Stomach smooth muscle (tissue), 2 donors: ENCODE data around the gene LRRC15.

ENCODE experiments used
- H3K27ac ChIP-seq: one replicate; pipeline ENCODE4 v1.7.0; 2013; ENCODE audit warnings: mild to moderate bottlenecking, low read length, inconsistent platforms
- H3K27me3 ChIP-seq, 2 donors: one replicate each; pipeline ENCODE4 v1.7.0; 2013; ENCODE audit warnings: low read length in 2 of 2; ENCODE audit not compliant: insufficient read depth in 2 of 2, control insufficient read depth in 1 of 2
- H3K36me3 ChIP-seq, 2 donors: one replicate each; pipeline ENCODE4 v1.7.0; 2013; ENCODE audit warnings: low read length in 2 of 2; ENCODE audit not compliant: control insufficient read depth in 2 of 2, insufficient read depth in 2 of 2
- H3K4me1 ChIP-seq: one replicate; pipeline ENCODE4 v1.7.0; 2013; ENCODE audit warnings: low read length; ENCODE audit not compliant: control insufficient read depth, insufficient read depth
- H3K4me3 ChIP-seq, 2 donors: one replicate each; pipeline ENCODE4 v1.7.0; 2013; ENCODE audit warnings: low read length in 2 of 2
- H3K9ac ChIP-seq, 2 donors: one replicate each; pipeline ENCODE4 v1.7.0; 2013; ENCODE audit warnings: low read length in 2 of 2, mild to moderate bottlenecking in 1 of 2
- H3K9me3 ChIP-seq, 2 donors: one replicate each; pipeline ENCODE4 v1.7.0; 2013; ENCODE audit warnings: low read length in 2 of 2; ENCODE audit not compliant: control insufficient read depth in 2 of 2
- donor health status: healthy.
- donor health status: Pancreatic carcinoma.

LRRC15 gene

DNA sequence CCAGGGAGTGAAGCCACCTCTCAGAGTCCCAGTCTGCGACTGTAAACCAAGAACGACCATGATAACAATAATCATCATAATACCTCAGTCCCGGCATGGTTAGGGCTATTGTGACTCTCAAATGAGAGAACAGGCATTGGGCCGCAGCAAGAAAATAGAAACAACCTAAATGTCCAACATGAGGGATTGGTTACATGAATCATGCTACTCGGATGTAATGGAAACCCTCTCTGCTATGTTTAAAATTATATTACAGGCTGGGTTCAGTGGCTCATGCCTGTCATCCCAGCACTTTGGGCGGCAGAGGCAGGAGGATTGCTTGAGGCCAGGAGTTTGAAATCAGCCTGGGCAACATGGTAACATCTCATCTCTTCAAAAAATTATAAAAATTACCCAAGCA lies 21.2 kb downstream of the LRRC15 start:
- H3K9ac ChIP-seq, result no peak overlapping the region
- H3K4me1 ChIP-seq, result no peaks in the 10 kb centered on the region
- no peaks in the 10 kb centered on the region for H3K36me3 ChIP-seq
- H3K4me3 ChIP-seq, result no peak overlapping the region
- no peaks in the 10 kb centered on the region for H3K9me3 ChIP-seq
- H3K27me3 ChIP-seq, result no peaks in the 10 kb centered on the region
- H3K27ac ChIP-seq, result no peak overlapping the region

DNA sequence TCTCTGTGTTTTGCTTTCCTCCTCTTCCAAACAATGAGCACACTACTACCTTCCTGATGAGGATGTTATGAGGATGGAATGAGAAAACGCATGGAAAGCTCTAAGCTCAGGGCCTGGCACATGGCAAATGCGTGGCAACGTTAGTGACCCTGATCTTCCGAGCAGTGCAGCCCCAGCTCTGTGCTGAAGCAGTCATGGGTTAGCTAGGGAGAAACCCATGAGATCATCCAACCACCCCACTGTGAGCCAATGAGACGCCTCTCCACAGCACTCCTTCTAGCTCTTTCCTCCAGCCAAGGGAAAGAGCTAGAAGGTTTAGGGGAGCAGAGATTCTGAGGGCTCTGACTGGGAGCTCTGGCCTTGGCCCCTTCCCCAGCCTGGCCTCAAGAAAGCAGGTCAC lies 22.9 kb downstream of the LRRC15 start:
- no peaks in the 10 kb centered on the region for H3K36me3 ChIP-seq
- H3K9me3 ChIP-seq, result no peaks in the 10 kb centered on the region
- H3K4me1 ChIP-seq, result no peaks in the 10 kb centered on the region
- H3K9ac ChIP-seq, result no peak overlapping the region
- no peak overlapping the region for H3K27ac ChIP-seq
- no peak overlapping the region for H3K4me3 ChIP-seq
- H3K27me3 ChIP-seq, result no peaks in the 10 kb centered on the region

DNA sequence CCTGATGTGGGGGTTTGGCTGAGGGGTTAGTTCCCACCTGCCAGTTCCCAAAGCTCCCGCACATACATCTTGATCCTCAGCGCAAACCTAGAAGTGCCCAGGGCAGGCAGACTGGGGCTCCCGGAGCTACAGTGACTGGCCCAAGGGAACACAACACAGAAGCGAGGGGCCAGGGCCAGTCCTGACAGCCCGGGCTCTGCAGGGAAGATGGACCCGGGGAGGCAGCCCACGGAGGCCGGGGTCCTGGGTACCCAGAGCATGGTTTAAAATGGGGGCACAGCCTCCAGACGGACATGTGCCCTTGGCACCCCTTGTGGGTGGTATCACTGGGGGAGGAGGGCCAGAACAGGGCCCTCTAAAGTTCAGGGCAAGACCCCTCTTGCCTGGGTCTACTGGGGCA lies 23.5 kb downstream of the LRRC15 start:
- H3K36me3 ChIP-seq, result no peaks in the 10 kb centered on the region
- H3K4me1 ChIP-seq, result no peaks in the 10 kb centered on the region
- H3K27me3 ChIP-seq, result no peaks in the 10 kb centered on the region
- H3K9me3 ChIP-seq, result no peaks in the 10 kb centered on the region
- H3K27ac ChIP-seq, result no peak overlapping the region
- no peak overlapping the region for H3K4me3 ChIP-seq
- H3K9ac ChIP-seq, result no peak overlapping the region

DNA sequence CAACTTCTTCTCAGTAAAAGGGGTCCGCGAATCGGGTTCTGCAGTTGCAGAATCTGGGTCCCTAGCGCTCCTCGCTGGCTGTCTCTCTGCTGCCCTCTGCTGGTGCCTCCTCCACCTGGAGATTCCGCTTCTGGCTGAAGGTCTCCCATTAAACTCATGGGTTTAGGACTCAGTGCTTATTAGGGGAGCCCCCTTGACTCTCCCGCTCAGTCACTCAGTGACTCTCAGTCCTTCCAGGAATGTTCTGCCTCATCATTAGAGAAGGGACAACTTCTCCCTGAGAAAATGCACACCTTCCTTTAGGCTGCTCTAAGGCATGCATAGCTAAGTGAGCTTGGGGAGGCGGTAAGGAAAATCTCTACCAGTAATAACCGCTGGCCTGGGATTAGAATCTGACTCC lies 25.5 kb downstream of the LRRC15 start:
- H3K27ac ChIP-seq, result no peak overlapping the region
- H3K27me3 ChIP-seq, result no peaks in the 10 kb centered on the region
- H3K4me1 ChIP-seq, result no peaks in the 10 kb centered on the region
- no peaks in the 10 kb centered on the region for H3K36me3 ChIP-seq
- H3K4me3 ChIP-seq, result no peak overlapping the region
- H3K9ac ChIP-seq, result no peak overlapping the region
- no peaks in the 10 kb centered on the region for H3K9me3 ChIP-seq

DNA sequence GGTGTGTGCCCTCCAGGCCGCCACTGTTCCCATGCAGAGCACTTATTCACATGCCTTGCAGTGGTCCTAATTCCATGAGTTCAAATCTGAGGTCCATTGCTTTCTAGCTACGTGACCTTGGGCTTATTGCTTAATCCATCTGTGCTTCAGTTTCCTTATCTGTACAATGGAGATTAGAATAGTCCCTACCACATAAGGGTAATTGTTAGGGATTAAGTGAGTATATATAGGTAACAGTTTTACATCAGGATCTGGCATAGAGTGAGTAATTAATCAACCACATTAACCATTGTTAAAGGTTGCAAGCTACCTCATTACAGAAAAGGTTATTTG lies 26.0 kb downstream of the LRRC15 start:
- Histone ChIP-seq H3K9ac (no peak overlapping the region), H3K4me1 (no peaks in the 10 kb centered on the region), H3K4me3 (no peak overlapping the region), H3K27me3 (no peaks in the 10 kb centered on the region), H3K36me3 (no peaks in the 10 kb centered on the region), H3K27ac (no peak overlapping the region), H3K9me3 (no peaks in the 10 kb centered on the region)

DNA sequence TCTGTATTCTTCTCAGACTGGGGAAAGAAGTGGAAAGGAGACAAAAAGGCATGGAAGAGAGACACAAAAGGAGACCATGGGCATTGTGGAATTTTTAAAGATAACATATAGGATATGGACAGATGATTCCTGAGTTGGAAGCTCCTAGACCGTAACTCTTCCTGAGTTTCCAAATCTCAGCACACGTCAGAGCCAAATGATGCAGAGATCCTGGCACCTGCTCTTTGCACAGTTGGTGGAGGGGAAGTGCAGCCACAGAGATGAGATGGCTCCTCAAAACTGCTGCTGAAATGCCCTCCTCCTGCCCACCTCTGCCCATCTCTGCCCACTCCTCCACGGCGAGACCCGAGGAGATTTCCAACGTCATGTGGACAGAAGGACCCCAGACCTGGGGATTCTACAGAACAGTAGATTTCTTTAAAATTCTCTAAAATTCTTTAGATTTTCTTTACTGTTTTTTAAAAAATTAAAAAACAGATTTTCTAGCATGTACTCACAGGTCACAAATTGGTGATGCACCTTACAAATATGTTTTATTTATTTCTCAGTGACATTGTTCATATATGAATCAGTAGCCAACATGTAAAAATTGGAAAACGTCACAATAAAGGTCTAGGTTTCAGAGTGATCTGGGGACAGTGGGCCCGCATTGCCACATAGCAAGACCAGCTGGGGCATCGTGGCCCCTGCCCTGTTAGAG lies 26.5 kb downstream of the LRRC15 start:
- Histone ChIP-seq H3K4me3 (no peak overlapping the region), H3K27ac (no peak overlapping the region), H3K9ac (no peak overlapping the region), H3K9me3 (no peaks in the 10 kb centered on the region), H3K4me1 (no peaks in the 10 kb centered on the region), H3K27me3 (no peaks in the 10 kb centered on the region), H3K36me3 (no peaks in the 10 kb centered on the region)

DNA sequence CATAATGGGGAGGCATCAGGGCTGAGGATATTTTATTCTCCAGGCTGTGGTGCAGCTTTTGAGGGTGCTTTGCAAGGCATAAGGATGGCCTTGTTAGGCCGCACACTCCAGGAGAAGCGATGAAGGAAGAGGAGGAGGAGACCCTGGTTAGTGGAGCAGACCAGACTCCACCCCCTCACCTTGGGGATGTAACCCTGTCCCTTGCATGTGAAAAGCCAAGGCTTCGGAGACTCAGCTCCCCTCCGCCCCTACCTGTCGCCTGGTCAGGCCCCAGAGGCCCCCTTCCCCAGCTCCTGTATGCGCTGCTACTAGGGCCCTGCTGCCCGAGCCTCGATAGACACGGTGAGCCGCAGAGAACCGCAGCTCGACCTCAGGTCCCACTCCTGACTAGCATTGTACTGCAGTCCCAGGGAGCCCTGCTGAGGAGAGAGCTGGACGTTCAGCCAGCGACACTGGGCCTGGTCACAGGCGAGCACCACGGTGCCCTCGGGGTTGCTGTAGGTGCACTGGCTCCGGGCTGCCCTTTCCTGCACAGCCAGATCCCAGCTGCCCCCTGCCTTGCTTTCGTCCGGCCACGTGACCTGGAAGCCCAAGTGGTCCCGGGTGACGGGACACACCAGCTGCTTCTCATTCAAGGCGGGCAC lies 28.7 kb downstream of the LRRC15 start:
- H3K9me3 ChIP-seq, result no peaks in the 10 kb centered on the region
- H3K4me3 ChIP-seq, result no peak overlapping the region
- H3K4me1 ChIP-seq, result no peaks in the 10 kb centered on the region
- H3K9ac ChIP-seq, result no peak overlapping the region
- no peaks in the 10 kb centered on the region for H3K36me3 ChIP-seq
- no peak overlapping the region for H3K27ac ChIP-seq
- H3K27me3 ChIP-seq, result no peaks in the 10 kb centered on the region

DNA sequence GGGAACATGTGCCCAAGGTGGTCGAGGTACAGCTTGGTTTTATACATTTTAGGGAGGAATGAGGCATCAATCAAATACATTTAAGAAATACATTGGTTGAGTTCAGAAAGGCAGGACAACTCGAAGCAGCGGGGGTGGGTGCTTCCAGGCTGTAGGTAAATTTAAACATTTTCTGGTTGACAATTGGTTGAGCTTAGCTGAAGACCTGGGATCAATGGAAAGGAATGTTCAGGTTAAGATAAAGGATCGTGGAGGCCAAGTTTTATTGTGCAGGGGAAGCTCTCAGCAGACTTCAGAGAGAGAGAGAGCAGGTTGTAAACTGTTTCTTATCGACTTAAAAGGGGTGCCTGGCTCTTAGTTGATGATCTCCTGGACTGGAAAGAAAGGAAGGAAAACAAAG lies 29.7 kb downstream of the LRRC15 start:
- no peaks in the 10 kb centered on the region for H3K9me3 ChIP-seq
- peaks cover 0 to 4% of the 10 kb centered on the region in 2 donors for H3K27me3 ChIP-seq
- no peak overlapping the region for H3K9ac ChIP-seq

DNA sequence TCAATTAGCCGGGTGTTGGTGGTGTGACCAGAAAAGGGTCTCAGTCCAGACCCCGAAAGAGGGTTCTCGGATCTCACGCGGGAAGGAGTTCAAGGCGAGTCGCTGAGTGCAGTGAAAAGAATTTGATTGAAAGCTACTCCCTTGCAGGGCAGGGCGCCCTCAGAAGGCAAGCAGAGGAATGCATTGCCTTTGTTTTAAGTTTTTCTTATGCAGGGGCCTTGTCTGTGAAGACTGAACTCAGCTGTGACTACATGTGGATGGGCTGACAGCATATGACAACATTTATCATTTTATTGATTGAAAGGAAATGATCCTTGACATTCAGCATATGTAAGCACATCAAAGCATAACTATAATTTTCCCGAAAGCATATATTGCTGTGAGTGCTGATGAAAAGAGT lies 30.2 kb downstream of the LRRC15 start:
- Histone ChIP-seq H3K9me3 (no peaks in the 10 kb centered on the region), H3K9ac (no peak overlapping the region), H3K27me3 (peaks cover 0 to 4% of the 10 kb centered on the region in 2 donors), H3K4me1 (no peaks in the 10 kb centered on the region), H3K36me3 (no peaks in the 10 kb centered on the region), H3K4me3 (no peak overlapping the region), H3K27ac (no peak overlapping the region)

More for the DNA sequence above, 29.7 kb downstream of the LRRC15 start:
- H3K36me3 ChIP-seq, result no peaks in the 10 kb centered on the region
- no peak overlapping the region for H3K27ac ChIP-seq
- H3K4me3 ChIP-seq, result no peak overlapping the region
- H3K4me1 ChIP-seq, result no peaks in the 10 kb centered on the region

DNA sequence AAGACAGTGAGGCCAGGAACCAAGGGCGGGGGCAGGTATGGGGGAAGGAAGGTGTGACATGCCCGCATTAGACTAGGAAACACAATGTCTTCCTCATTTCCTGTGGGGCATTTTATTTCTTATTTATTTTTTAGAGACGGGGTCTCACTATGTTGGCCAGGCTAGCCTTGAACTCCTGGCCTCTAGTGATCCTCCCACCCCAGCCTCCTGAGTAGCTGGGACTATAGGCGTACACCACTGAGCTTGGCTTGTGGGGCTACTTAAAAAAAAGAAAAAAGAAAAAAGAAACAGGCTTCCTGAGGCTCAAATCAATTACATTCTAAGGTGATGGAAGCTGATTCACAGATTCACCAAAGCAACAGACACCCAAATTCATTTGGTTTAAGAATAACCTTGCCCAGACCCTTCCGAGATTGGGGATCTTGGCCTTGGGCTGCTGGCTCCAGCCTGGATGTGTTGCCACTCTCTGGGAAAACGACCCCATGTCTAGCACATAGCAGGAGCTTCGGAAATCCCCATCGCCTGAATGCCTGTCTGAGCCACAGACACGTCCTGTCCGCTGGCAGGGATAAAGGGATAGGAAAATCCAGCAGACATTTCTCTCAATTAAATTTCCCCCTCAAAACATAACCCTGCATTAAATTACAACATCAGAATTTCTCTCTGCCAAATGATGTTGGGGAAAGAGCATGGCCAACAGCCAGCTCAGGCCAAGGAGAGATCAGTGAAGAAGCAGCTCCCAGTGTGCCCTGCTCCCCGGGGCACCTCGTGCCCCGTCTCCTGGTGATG lies 31.4 kb downstream of the LRRC15 start:
- no peak overlapping the region for H3K27ac ChIP-seq
- H3K9ac ChIP-seq, result no peak overlapping the region
- H3K27me3 ChIP-seq, result peaks cover 4 to 6% of the 10 kb centered on the region in 2 donors
- no peaks in the 10 kb centered on the region for H3K9me3 ChIP-seq
- H3K4me3 ChIP-seq, result no peak overlapping the region
- no peaks in the 10 kb centered on the region for H3K36me3 ChIP-seq
- peaks cover 4% of the 10 kb centered on the region for H3K4me1 ChIP-seq
